ENCODE results near the gene RAB4A.

DNA sequence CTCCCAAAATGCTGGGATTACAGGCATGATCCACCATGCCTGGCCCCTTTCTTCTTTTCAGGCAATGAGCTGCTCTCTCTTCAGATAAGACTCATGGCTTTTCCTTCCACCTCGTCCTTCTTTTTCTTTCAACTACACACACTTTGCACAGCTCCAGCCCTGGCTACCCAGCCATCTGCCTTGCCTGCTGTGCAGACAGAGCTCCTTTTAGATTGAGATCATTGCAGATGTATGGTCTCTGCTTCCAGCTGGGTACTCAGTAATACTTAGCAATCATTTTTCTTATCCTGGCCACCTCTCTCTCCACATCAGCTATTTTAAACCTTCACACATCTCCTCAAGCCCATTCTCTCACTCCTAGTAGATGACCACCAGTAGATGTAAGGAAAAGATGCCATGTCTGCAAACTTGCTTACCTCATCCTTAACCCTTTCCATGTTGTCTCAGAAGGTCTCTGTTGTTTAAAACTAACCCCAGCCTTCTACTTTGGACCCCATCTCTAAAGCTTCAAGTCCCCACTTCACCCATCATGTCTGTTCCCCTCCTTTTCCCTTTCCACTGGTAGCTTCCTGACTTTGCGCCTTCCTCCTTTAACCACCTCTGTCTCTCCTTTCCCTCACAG, 7.3 kb downstream of the RAB4A start:
- no peak for TF ChIP-seq POLR2AphosphoS5 (IDR thresholded peaks at IDR 0.05; ENCODE audit: low read depth, low read length)
- TF ChIP-seq POLR2A (IDR thresholded peaks at IDR 0.05; ENCODE audit: low read depth, low read length), result no peak
